Body of pancreas (tissue), 4 donors: ENCODE data around the gene TADA2B.

Experiments used
- POLR2A ChIP-seq, 3 donors: fragments of 450-650 bp; IDR thresholded peaks; one replicate each; pipeline ENCODE4 v1.6.1; 2016; ENCODE audit warnings: antibody characterized with exemption in 3 of 3, mild to moderate bottlenecking in 2 of 3
- TF ChIP-seq, protein P1 (sequence below), 7 experiments: fragments of 450-650 bp in 4 of 7; fragments of 200-600 bp in 3 of 7; sonication (generic) in 3 of 7; IDR thresholded peaks; one replicate each; pipeline ENCODE4 v1.5.1; 2016 to 2019; ENCODE audit warnings: antibody characterized with exemption in 7 of 7

DNA sequence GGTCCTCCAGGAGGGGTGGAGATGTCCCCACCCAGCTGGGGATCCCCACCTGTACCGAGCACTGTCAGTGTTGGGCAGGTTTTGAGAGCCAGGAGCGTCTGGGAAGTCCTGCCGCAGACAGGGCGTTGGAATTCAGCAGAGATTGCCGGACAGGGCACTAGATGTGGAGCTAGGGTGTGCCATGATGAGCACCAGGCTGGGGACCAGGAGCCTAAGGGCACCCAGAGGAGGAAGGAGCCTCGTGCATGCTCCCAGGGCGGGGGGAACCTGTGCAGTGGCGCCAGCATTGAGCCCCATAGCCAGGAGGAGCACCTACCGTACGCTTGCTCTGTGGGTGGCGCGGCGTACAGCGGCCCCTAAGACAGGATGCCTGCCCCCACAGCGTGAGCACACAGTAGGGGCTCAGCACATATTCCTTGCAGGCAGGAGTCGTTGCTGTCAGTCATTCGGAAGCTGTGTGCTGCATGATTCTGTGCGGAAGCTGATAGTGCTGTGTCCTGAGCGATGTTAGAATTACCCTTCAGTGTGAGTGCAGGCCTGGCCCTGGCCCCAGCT, 18.8 kb upstream of the TADA2B start:
- TF ChIP-seq POLR2A (IDR thresholded peaks at IDR 0.05), result no peak
- TF ChIP-seq, protein P1, sequence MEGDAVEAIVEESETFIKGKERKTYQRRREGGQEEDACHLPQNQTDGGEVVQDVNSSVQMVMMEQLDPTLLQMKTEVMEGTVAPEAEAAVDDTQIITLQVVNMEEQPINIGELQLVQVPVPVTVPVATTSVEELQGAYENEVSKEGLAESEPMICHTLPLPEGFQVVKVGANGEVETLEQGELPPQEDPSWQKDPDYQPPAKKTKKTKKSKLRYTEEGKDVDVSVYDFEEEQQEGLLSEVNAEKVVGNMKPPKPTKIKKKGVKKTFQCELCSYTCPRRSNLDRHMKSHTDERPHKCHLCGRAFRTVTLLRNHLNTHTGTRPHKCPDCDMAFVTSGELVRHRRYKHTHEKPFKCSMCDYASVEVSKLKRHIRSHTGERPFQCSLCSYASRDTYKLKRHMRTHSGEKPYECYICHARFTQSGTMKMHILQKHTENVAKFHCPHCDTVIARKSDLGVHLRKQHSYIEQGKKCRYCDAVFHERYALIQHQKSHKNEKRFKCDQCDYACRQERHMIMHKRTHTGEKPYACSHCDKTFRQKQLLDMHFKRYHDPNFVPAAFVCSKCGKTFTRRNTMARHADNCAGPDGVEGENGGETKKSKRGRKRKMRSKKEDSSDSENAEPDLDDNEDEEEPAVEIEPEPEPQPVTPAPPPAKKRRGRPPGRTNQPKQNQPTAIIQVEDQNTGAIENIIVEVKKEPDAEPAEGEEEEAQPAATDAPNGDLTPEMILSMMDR (IDR thresholded peaks at IDR 0.05), result no peak
